Peyer's patch (tissue), 4 donors: ENCODE measurements around the gene PRR20G.

Experiments used
- CTCF ChIP-seq, 6 experiments: fragments of 450-650 bp in 4 of 6; fragments of 200-600 bp in 2 of 6; sonication (generic) in 1 of 6; IDR thresholded peaks; one replicate each; pipeline ENCODE4 v1.5.1; 2017 to 2019; ENCODE audit warnings: antibody characterized with exemption in 6 of 6, mild to moderate bottlenecking in 3 of 6, moderate library complexity in 1 of 6
- POLR2A ChIP-seq, 2 donors: fragments of 450-650 bp; IDR thresholded peaks; one replicate each; pipeline ENCODE4 v1.5.1; 2017; ENCODE audit warnings: antibody characterized with exemption in 2 of 2, mild to moderate bottlenecking in 2 of 2, moderate library complexity in 2 of 2

GRCh38 chr3:127253491-127253890 lies 34.4 kb downstream of the PRR20G start:
- no peak for TF ChIP-seq CTCF (IDR thresholded peaks at IDR 0.05)
- no peak for TF ChIP-seq POLR2A (IDR thresholded peaks at IDR 0.05)
